ENCODE measurements around the gene GRID1.
"Not testable (repeated sequence)": the region's sequence is repeated elsewhere in the genome, so short reads cannot be mapped to it uniquely, and the experiment has no call there.

GRID1 gene

GRCh38 chr10:85735997-85736396 is 630.6 kb downstream of the GRID1 start:
- DNase-seq: no peak

GRCh38 chr10:85734791-85735190 is 631.8 kb downstream of the GRID1 start:
- DNase-seq: no peak

- no peak for DNase-seq
These were observed 642.4 kb downstream of the GRID1 start for GRCh38 chr10:85724215-85724614.

GRCh38 chr10:85720931-85721590 is 645.5 kb downstream of the GRID1 start:
- DNase-seq: no peak

GRCh38 chr10:85719408-85719807 is 647.2 kb downstream of the GRID1 start:
- no peak for DNase-seq

GRCh38 chr10:85713885-85714284 is 652.7 kb downstream of the GRID1 start:
- DNase-seq: no peak

- no peak for DNase-seq
These were observed 663.8 kb downstream of the GRID1 start for GRCh38 chr10:85702768-85703167.

- not testable (repeated sequence) for DNase-seq
These were observed 667.5 kb downstream of the GRID1 start for GRCh38 chr10:85699066-85699465.

- no peak for DNase-seq
These were observed 669.7 kb downstream of the GRID1 start for GRCh38 chr10:85696893-85697292.

- DNase-seq: no peak
These were observed 684.0 kb downstream of the GRID1 start for GRCh38 chr10:85682621-85683020.

- DNase-seq: no peak
These were observed 686.9 kb downstream of the GRID1 start for GRCh38 chr10:85679710-85680109.

GRCh38 chr10:85679061-85679460 is 687.5 kb downstream of the GRID1 start:
- DNase-seq: no peak

GRCh38 chr10:85674851-85675250 is 691.7 kb downstream of the GRID1 start:
- no peak for DNase-seq

GRCh38 chr10:85673270-85673669 is 693.3 kb downstream of the GRID1 start:
- DNase-seq: no peak

GRCh38 chr10:85671530-85671929 is 695.1 kb downstream of the GRID1 start:
- no peak for DNase-seq

GRCh38 chr10:85668522-85668921 is 698.1 kb downstream of the GRID1 start:
- DNase-seq: no peak

- DNase-seq: no peak
These were observed 698.9 kb downstream of the GRID1 start for GRCh38 chr10:85667638-85668233.

GRCh38 chr10:85666987-85667386 is 699.6 kb downstream of the GRID1 start:
- no peak for DNase-seq

GRCh38 chr10:85666102-85666501 is 700.5 kb downstream of the GRID1 start:
- DNase-seq: no peak

- DNase-seq: no peak
These were observed 700.9 kb downstream of the GRID1 start for GRCh38 chr10:85665681-85666080.

GRCh38 chr10:85665078-85665477 is 701.5 kb downstream of the GRID1 start:
- no peak for DNase-seq

GRCh38 chr10:85661123-85661522 is 705.5 kb downstream of the GRID1 start:
- DNase-seq: no peak

- no peak for DNase-seq
These were observed 707.3 kb downstream of the GRID1 start for GRCh38 chr10:85659331-85659730.

- no peak for DNase-seq
These were observed 708.1 kb downstream of the GRID1 start for GRCh38 chr10:85658518-85658917.
